Tongue (tissue), 2 donors: ENCODE data around the gene NUDT16L1. TPM values are rescaled to one million over a fixed set of nuclear protein-coding genes. Genes with fewer than 3 reads are reported as not detected.
A peak's percentile ranks its signal among the peaks of the same experiment; 100 is the strongest.

Experiments used
- DNase-seq: peaks from one replicate; pipeline ENCODE4 v3.0.0-alpha.2; 2015
- total RNA-seq: library from RNA; depleted of rRNA; stranded (reverse); fragments of >200 nt; gene quantifications from one replicate; pipeline ENCODE4 v1.2.3, GENCODE V29; 2014

The NUDT16L1 gene
- total RNA-seq, result 38.2 TPM

- peak; percentile 98 for DNase-seq
These were observed at the start of gene NUDT16L1 for GRCh38 chr16:4693296-4693955. TSS of gene NUDT16L1 (plus strand) at chr16:4693562. CDS start at chr16:4693727, 165 bp downstream.

GRCh38 chr16:4646773-4647643 is 46.4 kb upstream of the NUDT16L1 start:
- DNase-seq, result no peak

- no peak for DNase-seq
These were observed 45.8 kb upstream of the NUDT16L1 start for GRCh38 chr16:4647644-4647980.

GRCh38 chr16:4648917-4649316 is 44.4 kb upstream of the NUDT16L1 start:
- no peak for DNase-seq

- DNase-seq, result no peak
These were observed 43.5 kb upstream of the NUDT16L1 start for GRCh38 chr16:4649744-4650442.

- peak; percentile 30 for DNase-seq
These were observed 42.8 kb upstream of the NUDT16L1 start for GRCh38 chr16:4650443-4651074.

GRCh38 chr16:4651827-4652226 is 41.5 kb upstream of the NUDT16L1 start:
- DNase-seq, result no peak

GRCh38 chr16:4652561-4652960 is 40.8 kb upstream of the NUDT16L1 start:
- DNase-seq, result no peak

- no peak for DNase-seq
These were observed 39.1 kb upstream of the NUDT16L1 start for GRCh38 chr16:4654011-4654963.

GRCh38 chr16:4654964-4655590 is 38.3 kb upstream of the NUDT16L1 start:
- DNase-seq, result no peak

GRCh38 chr16:4655801-4656200 is 37.6 kb upstream of the NUDT16L1 start:
- no peak for DNase-seq

GRCh38 chr16:4656221-4656620 is 37.1 kb upstream of the NUDT16L1 start:
- DNase-seq, result no peak

GRCh38 chr16:4656695-4657686 is 36.4 kb upstream of the NUDT16L1 start:
- no peak for DNase-seq

GRCh38 chr16:4659363-4660353 is 33.7 kb upstream of the NUDT16L1 start:
- DNase-seq, result no peak

- DNase-seq, result peak; percentile 72
These were observed 32.8 kb upstream of the NUDT16L1 start for GRCh38 chr16:4660454-4661007.

GRCh38 chr16:4661661-4662060 is 31.7 kb upstream of the NUDT16L1 start:
- no peak for DNase-seq

- no peak for DNase-seq
These were observed 29.9 kb upstream of the NUDT16L1 start for GRCh38 chr16:4663465-4663776.
